ENCODE data around the gene PPP1R9B. TPM values are rescaled to one million over a fixed set of nuclear protein-coding genes. Genes with fewer than 3 reads are reported as not detected.

PPP1R9B gene
- total RNA-seq, 4 donors from 2014 or later: 23.3 to 38.1 (median 30.8) TPM

DNA sequence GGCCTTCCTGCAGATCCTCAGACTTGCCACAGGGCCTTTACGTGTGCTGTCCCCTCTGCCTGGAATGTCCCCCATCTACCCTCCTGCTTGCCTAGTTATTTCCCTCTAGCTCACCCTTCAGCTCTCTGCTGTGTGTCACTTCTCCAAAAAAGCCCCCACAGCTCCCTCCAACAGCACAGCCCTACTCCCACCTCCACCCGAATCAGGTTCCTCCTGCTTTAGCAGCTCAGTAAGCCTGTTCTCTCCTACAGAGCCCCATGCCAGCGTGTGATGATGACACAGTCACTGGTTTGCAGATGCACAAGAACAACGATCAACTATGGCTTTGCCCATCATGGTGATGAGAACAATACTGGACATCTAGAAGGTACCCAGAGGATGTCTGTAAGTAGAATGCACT, 13.4 kb downstream of the PPP1R9B start:
- Histone ChIP-seq H3K27me3 (no peaks in the 10 kb centered on the region), H3K9me3 (no peaks in the 10 kb centered on the region), H3K4me3 (no peak overlapping the region), H3K4me1 (peaks cover 3 to 50% (median 20%) of the 10 kb centered on the region in 3 donors), H3K27ac (no peak overlapping the region), H3K36me3 (peaks cover 0 to 80% of the 10 kb centered on the region in 2 donors)
- ATAC-seq: no peak
- 53 to 71% methylated on average over 1 to 2 of the region's 4 CpGs for WGBS, 2 donors (ENCODE audit: low coverage in 1 of 2)
- TF ChIP-seq, protein P1, sequence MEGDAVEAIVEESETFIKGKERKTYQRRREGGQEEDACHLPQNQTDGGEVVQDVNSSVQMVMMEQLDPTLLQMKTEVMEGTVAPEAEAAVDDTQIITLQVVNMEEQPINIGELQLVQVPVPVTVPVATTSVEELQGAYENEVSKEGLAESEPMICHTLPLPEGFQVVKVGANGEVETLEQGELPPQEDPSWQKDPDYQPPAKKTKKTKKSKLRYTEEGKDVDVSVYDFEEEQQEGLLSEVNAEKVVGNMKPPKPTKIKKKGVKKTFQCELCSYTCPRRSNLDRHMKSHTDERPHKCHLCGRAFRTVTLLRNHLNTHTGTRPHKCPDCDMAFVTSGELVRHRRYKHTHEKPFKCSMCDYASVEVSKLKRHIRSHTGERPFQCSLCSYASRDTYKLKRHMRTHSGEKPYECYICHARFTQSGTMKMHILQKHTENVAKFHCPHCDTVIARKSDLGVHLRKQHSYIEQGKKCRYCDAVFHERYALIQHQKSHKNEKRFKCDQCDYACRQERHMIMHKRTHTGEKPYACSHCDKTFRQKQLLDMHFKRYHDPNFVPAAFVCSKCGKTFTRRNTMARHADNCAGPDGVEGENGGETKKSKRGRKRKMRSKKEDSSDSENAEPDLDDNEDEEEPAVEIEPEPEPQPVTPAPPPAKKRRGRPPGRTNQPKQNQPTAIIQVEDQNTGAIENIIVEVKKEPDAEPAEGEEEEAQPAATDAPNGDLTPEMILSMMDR (IDR thresholded peaks at IDR 0.05): no peak
- TF ChIP-seq EP300 (IDR thresholded peaks at IDR 0.05) (no peak), POLR2AphosphoS5 (IDR thresholded peaks at IDR 0.05) (no peak), POLR2A (IDR thresholded peaks at IDR 0.05) (no peak)

DNA sequence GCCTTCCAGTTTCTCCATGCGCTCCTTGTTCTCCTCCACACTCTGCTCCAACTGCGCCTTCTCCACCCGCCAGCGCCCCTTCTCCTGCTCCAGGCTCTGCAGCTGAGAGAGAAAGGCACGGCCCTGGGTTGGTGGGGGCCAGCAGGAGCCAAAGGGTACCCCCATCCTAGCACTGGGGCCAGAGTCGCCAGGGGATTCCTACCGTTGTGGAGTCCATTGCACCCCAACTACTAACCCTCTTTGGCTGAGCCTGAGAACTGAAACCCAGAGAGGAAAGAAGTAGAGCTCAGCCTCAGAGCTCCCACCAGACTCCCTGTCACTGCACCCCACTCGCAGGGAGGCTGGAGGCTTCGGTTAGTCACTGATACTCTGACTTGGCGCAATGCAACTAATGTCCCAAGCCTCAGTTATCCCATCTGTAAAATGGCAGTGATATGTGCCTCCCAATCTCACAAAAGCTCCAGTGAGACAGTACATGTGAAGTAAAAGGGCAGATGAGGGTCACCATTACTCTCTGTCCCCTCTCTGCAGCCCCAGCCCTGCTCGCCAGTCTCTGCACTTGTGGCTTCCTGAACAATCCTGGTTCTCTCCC, 14.3 kb downstream of the PPP1R9B start:
- Histone ChIP-seq H3K36me3 (peaks cover 0 to 71% of the 10 kb centered on the region in 2 donors), H3K4me3 (no peak overlapping the region), H3K27me3 (no peaks in the 10 kb centered on the region), H3K4me1 (peaks cover 3 to 43% (median 20%) of the 10 kb centered on the region in 3 donors), H3K9me3 (no peaks in the 10 kb centered on the region), H3K27ac (no peak overlapping the region)
- WGBS, 2 donors (ENCODE audit: low coverage in 1 of 2): 90 to 100% methylated on average over 1 to 8 of the region's 11 CpGs
- TF ChIP-seq, protein P1 (IDR thresholded peaks at IDR 0.05): no peak
- TF ChIP-seq EP300 (IDR thresholded peaks at IDR 0.05): no peak
- no peak for TF ChIP-seq POLR2A (IDR thresholded peaks at IDR 0.05)
- no peak for TF ChIP-seq POLR2AphosphoS5 (IDR thresholded peaks at IDR 0.05)
- no peak for ATAC-seq

DNA sequence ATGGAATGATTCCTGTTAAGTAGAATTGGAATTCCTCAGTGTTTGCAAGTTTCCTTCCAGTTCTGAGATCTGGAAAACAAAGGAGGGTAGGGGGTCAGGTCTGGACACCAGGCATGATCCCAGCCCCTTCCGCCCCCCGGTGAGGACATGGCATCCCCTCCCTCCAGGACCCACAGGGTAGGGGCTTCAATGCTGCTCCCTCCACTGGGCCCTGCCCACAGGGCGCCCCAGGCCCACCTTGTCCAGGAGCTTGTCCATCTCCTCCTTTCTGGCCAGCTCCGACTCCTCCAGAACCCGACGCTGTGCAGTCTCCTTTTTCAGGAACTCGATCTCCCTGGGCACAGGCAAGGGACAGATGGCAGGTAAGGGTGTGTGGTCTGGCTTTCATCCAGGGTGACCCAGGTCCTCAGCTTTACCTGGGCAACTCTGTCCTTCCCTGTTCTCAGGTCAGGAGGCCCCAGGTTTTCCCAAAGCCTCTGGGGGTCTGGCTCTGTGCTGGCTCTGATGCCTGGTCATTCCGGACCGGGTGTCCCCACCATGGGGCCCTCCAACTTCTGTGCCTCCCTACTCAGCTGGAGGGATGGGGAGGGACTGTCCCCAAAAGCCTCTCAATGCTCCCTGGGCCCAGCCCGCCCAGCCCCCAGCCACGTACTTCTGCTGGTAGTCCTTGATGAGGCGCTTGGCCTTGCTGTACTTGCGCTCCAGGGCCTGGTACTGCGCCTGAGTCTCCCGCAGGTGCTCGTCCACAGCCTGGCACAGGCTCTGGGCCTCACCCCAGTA, 15.0 kb downstream of the PPP1R9B start:
- Histone ChIP-seq H3K4me1 (peaks cover 3 to 43% (median 21%) of the 10 kb centered on the region in 3 donors), H3K4me3 (no peak overlapping the region), H3K36me3 (peaks cover 0 to 64% of the 10 kb centered on the region in 2 donors), H3K27ac (no peak overlapping the region), H3K9me3 (no peaks in the 10 kb centered on the region), H3K27me3 (no peaks in the 10 kb centered on the region)
- TF ChIP-seq POLR2AphosphoS5 (IDR thresholded peaks at IDR 0.05): no peak
- no peak for TF ChIP-seq POLR2A (IDR thresholded peaks at IDR 0.05)
- TF ChIP-seq EP300 (IDR thresholded peaks at IDR 0.05): no peak
- TF ChIP-seq, protein P1 (IDR thresholded peaks at IDR 0.05): no peak
- no CpG with 5 or more reads among the region's 16 CpGs for WGBS, 2 donors (ENCODE audit: low coverage in 1 of 2)
- no peak for ATAC-seq

DNA sequence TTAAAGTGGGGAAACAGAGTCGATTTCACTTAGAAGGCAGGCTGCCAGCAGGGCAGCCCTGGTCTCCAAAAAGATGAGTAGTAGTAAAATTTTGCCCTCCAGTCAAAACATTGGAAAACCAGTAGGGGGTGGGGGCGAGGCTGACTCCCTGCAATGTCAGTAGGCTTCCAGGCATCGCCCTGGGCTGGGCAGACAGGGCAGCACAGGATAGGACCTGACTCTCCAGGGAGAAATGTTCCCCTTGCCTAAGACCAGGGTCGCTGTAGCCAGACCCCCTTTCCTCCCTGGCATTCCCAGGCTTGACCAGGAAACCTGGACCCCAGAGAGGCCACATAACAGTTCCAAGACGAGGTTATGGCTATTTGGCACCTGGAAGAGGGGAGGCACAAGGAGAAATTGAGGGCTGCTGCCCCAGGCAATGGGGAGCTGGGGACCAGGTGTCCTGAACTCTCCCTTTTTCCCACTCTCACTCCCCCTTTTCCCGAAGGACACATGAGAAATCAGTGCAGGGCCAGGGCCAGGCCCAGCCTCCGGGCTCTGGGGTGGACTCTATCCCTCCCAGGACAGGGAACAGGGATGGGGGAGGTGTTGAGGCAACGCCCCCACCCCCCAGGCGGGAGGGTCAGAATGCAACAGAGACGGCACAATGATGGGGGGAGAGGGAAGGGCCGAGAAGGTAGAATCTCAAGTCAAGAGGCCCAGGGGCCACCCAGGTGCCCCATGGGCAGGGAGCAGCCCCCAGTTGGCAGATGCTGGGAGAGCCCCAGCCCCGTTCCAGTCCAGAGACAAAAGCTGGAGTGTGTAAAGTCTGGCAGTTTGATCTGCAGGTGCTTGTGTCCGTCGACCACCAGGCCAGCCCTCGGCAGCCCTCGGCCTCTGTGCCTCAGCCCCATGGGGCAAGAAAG, 16.0 kb downstream of the PPP1R9B start:
- 41 to 45% methylated on average over 4 to 5 of the region's 16 CpGs for WGBS, 2 donors (ENCODE audit: low coverage in 1 of 2)
- no peak overlapping the region for H3K4me3 ChIP-seq
- H3K27me3 ChIP-seq: no peaks in the 10 kb centered on the region
- TF ChIP-seq POLR2AphosphoS5 (IDR thresholded peaks at IDR 0.05) (no peak), EP300 (IDR thresholded peaks at IDR 0.05) (no peak), POLR2A (IDR thresholded peaks at IDR 0.05) (no peak)
- TF ChIP-seq, protein P1 (IDR thresholded peaks at IDR 0.05): no peak
- ATAC-seq: no peak
- peaks cover 0 to 54% of the 10 kb centered on the region in 2 donors for H3K36me3 ChIP-seq
- H3K4me1 ChIP-seq: peaks cover 3 to 43% (median 25%) of the 10 kb centered on the region in 3 donors
- H3K27ac ChIP-seq: peak overlapping the region in 1 of 4 donors; percentile 69
- H3K9me3 ChIP-seq: no peaks in the 10 kb centered on the region
